Transverse colon (tissue), 4 donors: ENCODE data around the gene TRIB2. TPM values are rescaled to one million over a fixed set of nuclear protein-coding genes. Genes with fewer than 3 reads are reported as not detected.
A peak's percentile ranks its signal among the peaks of the same experiment; 100 is the strongest.

Experiments used
- DNase-seq: peaks from one replicate; pipeline ENCODE4 v3.0.0-alpha.2; 2019
- H3K27ac ChIP-seq, 4 donors: fragments of 200-600 bp; sonication (generic); 2 replicates each; pipeline ENCODE4 v1.5.1; 2016 to 2018; ENCODE audit warnings: inconsistent platforms in 4 of 4
- H3K27me3 ChIP-seq: fragments of 200-600 bp; sonication (generic); 2 replicates; pipeline ENCODE4 v1.5.1; 2017; ENCODE audit warnings: inconsistent platforms
- H3K36me3 ChIP-seq, 4 donors: fragments of 200-600 bp; sonication (generic); 2 replicates each; pipeline ENCODE4 v1.5.1; 2017 to 2019; ENCODE audit warnings: inconsistent platforms in 4 of 4
- H3K4me1 ChIP-seq, 4 donors: fragments of 200-600 bp; sonication (generic); 2 replicates each; pipeline ENCODE4 v1.5.1; 2017 to 2020; ENCODE audit warnings: inconsistent platforms in 4 of 4
- H3K4me3 ChIP-seq, 4 donors: fragments of 200-600 bp; sonication (generic); 1 replicate in 1 of 4; 2 replicates in 3 of 4; pipeline versions ENCODE4 v1.5.1 to v1.6.1; 2017 to 2019; ENCODE audit warnings: inconsistent platforms in 4 of 4
- H3K9me3 ChIP-seq, 2 donors: fragments of 200-600 bp; sonication (generic); 2 replicates each; pipeline ENCODE4 v1.5.1; 2017 to 2019; ENCODE audit warnings: inconsistent platforms in 2 of 2
- EP300 ChIP-seq: sonication (generic); formaldehyde crosslinking; IDR thresholded peaks from one replicate; pipeline ENCODE4 v1.6.1; 2017; ENCODE audit warnings: antibody characterized with exemption, low read depth
- POLR2A ChIP-seq: fragments of 450-650 bp; IDR thresholded peaks from one replicate; pipeline ENCODE4 v1.6.1; 2016; ENCODE audit warnings: antibody characterized with exemption, mild to moderate bottlenecking, moderate library complexity
- POLR2AphosphoS5 ChIP-seq, 3 donors: sonication (generic); formaldehyde crosslinking; IDR thresholded peaks; one replicate each; pipeline ENCODE4 v1.6.1; 2016; ENCODE audit warnings: antibody characterized with exemption in 3 of 3
- WGBS, 2 donors: methylation state at CpG; one replicate each; pipeline ENCODE4 v1.1.5; 2018; ENCODE audit warnings: low coverage in 1 of 2; 5-methylcytosine and 5-hydroxymethylcytosine counted together
- in situ Hi-C, 4 donors: fragments of 200-750 bp; cut with MboI; loops; one replicate each; pipeline versions ENCODE4 v1.15.0 to v1.15.1; 2017; ENCODE audit warnings: low sequenced_read_pairs in 3 of 4, low pct_ligation_motif_present in 1 of 4, low pct_unique_long_range_greater_than_20kb in 1 of 4
- intact Hi-C: fragments of 100-400 bp; cut with DNase I; formaldehyde crosslinking; loops from one replicate; pipeline ENCODE4 v1.15.1; 2023; ENCODE audit warnings: low total_unique reads
- total RNA-seq, 4 donors: library from RNA; depleted of rRNA; stranded (reverse); fragments of >200 nt; gene quantifications; one replicate each; pipeline ENCODE4 v1.1.0, GENCODE V29; 2016
- TF ChIP-seq, protein P1 (sequence below), 5 experiments: fragments of 200-600 bp in 3 of 5; fragments of 450-650 bp in 2 of 5; sonication (generic) in 3 of 5; IDR thresholded peaks; 1 replicate in 2 of 5; 2 replicates in 3 of 5; pipeline ENCODE4 v1.5.1; 2016 to 2017; ENCODE audit warnings: antibody characterized with exemption in 5 of 5, inconsistent platforms in 3 of 5, mild to moderate bottlenecking in 2 of 5, moderate library complexity in 1 of 5

Gene TRIB2
- total RNA-seq, 4 donors from 2014 or later = 14.2 to 109 (median 36.1) TPM

DNA sequence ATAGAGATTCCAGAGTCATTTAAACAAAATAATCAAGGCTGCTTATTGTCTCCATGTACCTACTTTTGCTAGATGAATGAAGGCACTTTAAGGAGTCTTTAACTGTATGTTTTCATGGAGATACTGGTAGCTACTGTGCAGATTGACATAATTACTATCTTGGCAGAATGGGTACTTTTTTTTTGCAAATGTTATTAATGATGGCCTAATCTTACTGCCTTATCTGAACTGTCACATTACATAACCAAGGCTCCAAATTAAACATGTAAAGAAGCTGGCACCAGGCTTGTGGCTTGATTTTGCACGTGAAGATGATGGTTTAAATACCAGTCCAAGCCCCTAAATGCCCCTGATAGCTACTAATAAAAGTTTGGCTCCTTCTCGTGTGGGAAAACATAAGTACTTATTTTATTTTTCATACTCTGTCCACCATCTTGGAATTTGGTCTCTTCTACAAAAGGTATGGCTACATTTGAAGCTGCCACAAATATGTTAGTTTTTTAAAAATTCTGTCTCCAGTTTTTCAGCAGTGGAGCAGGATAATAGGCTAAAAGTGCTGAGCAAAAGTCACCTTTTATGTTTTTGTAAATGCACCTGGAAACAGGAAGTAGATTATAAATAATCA lies 4.1 kb downstream of the TRIB2 start:
- TF ChIP-seq POLR2A (no peak), POLR2AphosphoS5 (IDR thresholded peaks at IDR 0.05) (no peak)
- H3K36me3 ChIP-seq = no peaks in the 10 kb centered on the region
- peaks cover 35% of the 10 kb centered on the region for H3K27me3 ChIP-seq
- in situ Hi-C loops (loop anchor here in 3 of 4 donors (25.0 kb wide), 3 partner anchors 559 to 884 kb away; no protein-coding TSS in a partner anchor), intact Hi-C loops (loop anchor here (10.0 kb wide), 1 partner anchor 104 kb away; no protein-coding TSS in a partner anchor)
- H3K27ac ChIP-seq = peak overlapping the region; percentile 88 to 93 (median 90)
- no peaks in the 10 kb centered on the region for H3K9me3 ChIP-seq
- no peak for DNase-seq
- H3K4me3 ChIP-seq = peak overlapping the region in 3 of 4 donors; percentile 61 to 76 (median 67)
- peaks cover 6 to 36% (median 19%) of the 10 kb centered on the region in 4 donors for H3K4me1 ChIP-seq
- WGBS, 2 donors = 51 to 76% methylated on average over 2 of the region's 2 CpGs

DNA sequence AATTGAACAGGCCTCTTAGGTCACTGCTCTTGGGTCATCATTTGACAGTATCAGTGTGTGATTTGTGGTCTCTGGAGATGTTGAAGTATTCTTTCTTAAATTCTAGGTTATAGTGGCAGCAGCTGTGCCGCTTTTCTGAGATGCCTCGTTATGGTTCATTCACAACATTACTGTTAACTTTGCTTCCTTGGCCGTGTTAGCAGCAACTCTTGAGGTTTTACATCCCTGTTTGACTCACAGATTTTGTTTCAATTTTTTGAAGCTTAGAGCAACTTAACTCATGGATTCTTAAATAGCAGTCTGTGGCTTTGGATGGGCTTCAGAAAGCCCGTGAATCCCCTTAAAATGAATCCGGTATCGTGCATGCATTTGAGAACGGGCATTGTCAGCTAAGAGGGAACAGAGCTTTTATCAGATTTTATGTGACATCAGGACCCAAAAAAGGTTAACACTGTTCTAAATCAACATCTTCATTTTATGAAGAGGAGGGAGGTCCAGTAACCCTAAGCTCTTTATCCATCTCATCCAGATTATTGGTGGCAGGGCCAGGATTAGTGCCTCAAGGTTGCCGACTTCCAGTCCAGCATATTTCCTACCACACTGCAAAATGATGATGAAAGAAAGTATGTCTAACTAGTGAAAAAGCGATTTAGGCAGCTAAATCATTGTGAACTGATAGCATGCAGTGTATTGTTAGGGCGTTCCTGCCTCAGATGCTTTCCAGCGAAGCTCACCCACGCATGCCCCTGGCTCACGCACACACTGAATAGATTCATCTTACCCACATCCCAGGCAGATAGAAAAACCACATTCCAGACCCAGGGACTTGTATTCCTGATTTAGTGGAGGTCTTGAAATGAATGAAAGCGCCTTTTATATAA lies 5.1 kb downstream of the TRIB2 start:
- no peak for TF ChIP-seq EP300
- TF ChIP-seq, protein P1, sequence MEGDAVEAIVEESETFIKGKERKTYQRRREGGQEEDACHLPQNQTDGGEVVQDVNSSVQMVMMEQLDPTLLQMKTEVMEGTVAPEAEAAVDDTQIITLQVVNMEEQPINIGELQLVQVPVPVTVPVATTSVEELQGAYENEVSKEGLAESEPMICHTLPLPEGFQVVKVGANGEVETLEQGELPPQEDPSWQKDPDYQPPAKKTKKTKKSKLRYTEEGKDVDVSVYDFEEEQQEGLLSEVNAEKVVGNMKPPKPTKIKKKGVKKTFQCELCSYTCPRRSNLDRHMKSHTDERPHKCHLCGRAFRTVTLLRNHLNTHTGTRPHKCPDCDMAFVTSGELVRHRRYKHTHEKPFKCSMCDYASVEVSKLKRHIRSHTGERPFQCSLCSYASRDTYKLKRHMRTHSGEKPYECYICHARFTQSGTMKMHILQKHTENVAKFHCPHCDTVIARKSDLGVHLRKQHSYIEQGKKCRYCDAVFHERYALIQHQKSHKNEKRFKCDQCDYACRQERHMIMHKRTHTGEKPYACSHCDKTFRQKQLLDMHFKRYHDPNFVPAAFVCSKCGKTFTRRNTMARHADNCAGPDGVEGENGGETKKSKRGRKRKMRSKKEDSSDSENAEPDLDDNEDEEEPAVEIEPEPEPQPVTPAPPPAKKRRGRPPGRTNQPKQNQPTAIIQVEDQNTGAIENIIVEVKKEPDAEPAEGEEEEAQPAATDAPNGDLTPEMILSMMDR (IDR thresholded peaks at IDR 0.05) = no peak
- Histone ChIP-seq H3K4me1 (peaks cover 6 to 34% (median 22%) of the 10 kb centered on the region in 4 donors), H3K4me3 (peak overlapping the region in 2 of 4 donors; percentile 1 to 76)

DNA sequence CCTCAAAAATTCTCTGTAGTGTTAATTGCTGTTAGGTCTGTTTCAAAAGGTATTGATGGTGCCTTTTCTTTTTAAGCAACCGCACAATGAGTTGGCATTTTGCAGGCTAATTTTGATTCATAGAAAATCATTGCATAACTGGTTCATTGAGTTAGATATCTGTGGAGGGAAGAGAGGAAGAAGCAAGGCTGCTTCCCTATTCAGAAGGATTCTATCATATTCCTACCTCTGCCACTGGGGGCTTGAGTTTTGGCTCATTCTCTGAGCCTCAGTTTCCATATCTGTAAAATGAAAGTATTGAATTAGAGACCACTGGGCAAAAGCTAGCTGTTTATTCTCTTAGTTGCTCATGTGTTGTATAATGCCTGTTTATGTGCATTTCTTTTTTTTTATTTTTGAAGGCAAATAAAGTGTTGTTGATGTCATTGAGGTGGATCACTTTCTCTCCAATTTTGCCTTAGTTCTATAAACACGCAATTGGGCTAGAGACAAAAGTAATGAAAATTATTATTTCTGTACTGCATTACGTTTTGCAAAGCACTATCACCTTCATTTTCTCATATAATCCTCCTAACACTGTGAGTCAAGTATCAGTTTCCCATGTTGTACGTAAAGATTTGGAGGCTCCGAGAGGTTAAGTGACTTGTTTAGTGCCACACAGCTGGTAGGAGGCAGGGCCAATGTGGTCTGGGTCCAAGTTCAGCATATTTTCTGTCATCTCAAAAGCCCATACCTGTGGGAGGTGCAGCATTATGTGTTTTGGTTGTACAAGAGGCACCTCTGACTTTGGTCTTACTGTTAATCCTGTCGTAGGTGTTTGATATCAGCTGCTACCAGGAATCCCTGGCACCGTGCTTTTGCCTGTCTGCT lies 5.9 kb downstream of the TRIB2 start:
- Histone ChIP-seq H3K27me3 (peaks cover 19% of the 10 kb centered on the region), H3K36me3 (no peaks in the 10 kb centered on the region), H3K4me3 (peak overlapping the region in 1 of 4 donors; percentile 1), H3K9me3 (no peaks in the 10 kb centered on the region), H3K27ac (peak overlapping the region in 3 of 4 donors; percentile 3 to 92 (median 88)), H3K4me1 (peaks cover 9 to 43% (median 23%) of the 10 kb centered on the region in 4 donors)
- TF ChIP-seq, protein P1 (IDR thresholded peaks at IDR 0.05) = no peak
- no peak for TF ChIP-seq EP300
- TF ChIP-seq POLR2A = no peak
- no peak for TF ChIP-seq POLR2AphosphoS5 (IDR thresholded peaks at IDR 0.05)
- intact Hi-C loops = loop anchor here (10.0 kb wide), 1 partner anchor 102 kb away; no protein-coding TSS in a partner anchor
- in situ Hi-C loops = loop anchor here in 3 of 4 donors (25.0 kb wide), 3 partner anchors 560 to 885 kb away; no protein-coding TSS in a partner anchor
- WGBS, 2 donors = 81 to 85% methylated on average over 7 of the region's 7 CpGs
- DNase-seq = no peak

More for the DNA sequence above, 5.1 kb downstream of the TRIB2 start:
- in situ Hi-C loops (loop anchor here in 3 of 4 donors (25.0 kb wide), 3 partner anchors 560 to 885 kb away; no protein-coding TSS in a partner anchor), intact Hi-C loops (loop anchor here (10.0 kb wide), 1 partner anchor 103 kb away; no protein-coding TSS in a partner anchor)
- no peak for DNase-seq
- no peaks in the 10 kb centered on the region for H3K9me3 ChIP-seq
- peak overlapping the region; percentile 25 to 93 (median 90) for H3K27ac ChIP-seq
- WGBS, 2 donors = 59 to 63% methylated on average over 8 to 14 of the region's 14 CpGs
- peaks cover 28% of the 10 kb centered on the region for H3K27me3 ChIP-seq
- H3K36me3 ChIP-seq = no peaks in the 10 kb centered on the region

DNA sequence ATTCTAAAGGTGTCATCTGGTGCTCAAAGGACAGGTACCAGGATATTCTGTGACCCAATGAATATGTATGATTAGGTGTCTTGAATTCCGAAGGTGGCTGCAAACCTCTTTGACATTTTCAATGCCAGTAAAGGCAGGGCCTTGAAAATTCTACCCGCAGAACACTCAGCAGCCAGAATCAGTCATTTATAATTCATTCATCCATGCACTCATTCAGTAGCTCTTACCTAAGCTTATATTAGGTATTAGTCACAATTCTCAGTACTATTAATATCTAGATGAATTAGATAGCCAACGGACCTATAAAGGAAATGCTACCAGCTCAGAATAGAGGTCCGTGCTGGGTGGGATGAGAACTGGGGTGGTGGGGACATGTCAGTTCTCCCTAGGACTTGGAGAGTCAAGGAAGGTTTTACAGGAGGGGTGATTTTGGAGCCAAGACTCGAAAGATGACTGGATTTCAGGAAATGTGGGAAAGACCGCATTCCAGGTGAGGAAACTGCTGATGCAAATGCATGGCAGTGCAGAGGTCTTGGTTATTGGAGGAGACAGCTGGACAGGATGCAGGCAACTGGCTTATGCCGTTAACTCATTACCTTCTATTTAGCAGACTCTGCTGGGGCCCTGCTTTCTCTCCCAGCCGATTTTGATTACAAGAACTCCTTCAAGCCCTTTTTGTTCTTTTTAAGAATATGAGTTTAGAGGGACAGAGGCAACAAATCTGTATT lies 7.2 kb downstream of the TRIB2 start:
- in situ Hi-C loops (loop anchor here in 3 of 4 donors (25.0 kb wide), 3 partner anchors 562 to 887 kb away; no protein-coding TSS in a partner anchor), intact Hi-C loops (loop anchor here (10.0 kb wide), 1 partner anchor 101 kb away; no protein-coding TSS in a partner anchor)
- TF ChIP-seq POLR2AphosphoS5 (IDR thresholded peaks at IDR 0.05) (no peak), EP300 (no peak), POLR2A (no peak)
- TF ChIP-seq, protein P1 (IDR thresholded peaks at IDR 0.05) = no peak
- peaks cover 7% of the 10 kb centered on the region for H3K27me3 ChIP-seq
- H3K4me1 ChIP-seq = peaks cover 11 to 46% (median 25%) of the 10 kb centered on the region in 4 donors
- WGBS, 2 donors = 83 to 93% methylated on average over 3 to 8 of the region's 8 CpGs
- H3K27ac ChIP-seq = peak overlapping the region in 1 of 4 donors; percentile 40
- no peak for DNase-seq
- H3K4me3 ChIP-seq = no peak overlapping the region
- no peaks in the 10 kb centered on the region for H3K36me3 ChIP-seq
- H3K9me3 ChIP-seq = no peaks in the 10 kb centered on the region
